CD4-positive, alpha-beta T cell treated with Interleukin-4 for 4 hours (primary cell): ENCODE results near the gene MON2.
"Not testable (repeated sequence)": the region's sequence is repeated elsewhere in the genome, so short reads cannot be mapped to it uniquely, and the experiment has no call there.

Experiments used
- DNase-seq: peaks from one replicate; pipeline ENCODE4 v3.0.0-alpha.2; 2020

MON2 gene

GRCh38 chr12:62466594-62467491 is at the start of gene MON2:
Gene MON2, plus strand, starts transcription at chr12:62466826. Its CDS starts 382 bp downstream, at chr12:62467208.
- DNase-seq: peak; percentile 80

- DNase-seq: no peak
Measured at GRCh38 chr12:62426089-62426488, 40.5 kb upstream of the MON2 start.

GRCh38 chr12:62429457-62429856 is 37.2 kb upstream of the MON2 start:
- no peak for DNase-seq

GRCh38 chr12:62434494-62435302 is 31.9 kb upstream of the MON2 start:
- DNase-seq: no peak

GRCh38 chr12:62435303-62436163 is 31.1 kb upstream of the MON2 start:
- peak; percentile 19 for DNase-seq

- no peak for DNase-seq
Measured at GRCh38 chr12:62436164-62436503, 30.5 kb upstream of the MON2 start.

GRCh38 chr12:62438098-62438692 is 28.4 kb upstream of the MON2 start:
- DNase-seq: peak; percentile 60

GRCh38 chr12:62446754-62447452 is 19.7 kb upstream of the MON2 start:
- no peak for DNase-seq

GRCh38 chr12:62448436-62448835 is 18.2 kb upstream of the MON2 start:
- no peak for DNase-seq

- DNase-seq: not testable (repeated sequence)
Measured at GRCh38 chr12:62455429-62455828, 11.2 kb upstream of the MON2 start.

- DNase-seq: no peak
Measured at GRCh38 chr12:62458626-62459025, 8.0 kb upstream of the MON2 start.

- no peak for DNase-seq
Measured at GRCh38 chr12:62459976-62460375, 6.7 kb upstream of the MON2 start.

GRCh38 chr12:62461171-62461837 is 5.3 kb upstream of the MON2 start:
- DNase-seq: not testable (repeated sequence)

- not testable (repeated sequence) for DNase-seq
Measured at GRCh38 chr12:62463252-62463651, 3.4 kb upstream of the MON2 start.

- peak; percentile 24 for DNase-seq
Measured at GRCh38 chr12:62466018-62466593, 520 bp upstream of the MON2 start.

GRCh38 chr12:62468397-62468796 is 1.8 kb downstream of the MON2 start:
- no peak for DNase-seq

GRCh38 chr12:62468935-62469334 is 2.3 kb downstream of the MON2 start:
- no peak for DNase-seq

GRCh38 chr12:62469704-62470103 is 3.1 kb downstream of the MON2 start:
- no peak for DNase-seq

- no peak for DNase-seq
Measured at GRCh38 chr12:62471734-62472133, 5.1 kb downstream of the MON2 start.

- DNase-seq: no peak
Measured at GRCh38 chr12:62472472-62472871, 5.8 kb downstream of the MON2 start.
